ENCODE data around the gene CASZ1. TPM values are rescaled to one million over a fixed set of nuclear protein-coding genes. Genes with fewer than 3 reads are reported as not detected.

The CASZ1 gene
- total RNA-seq, 1 donor, result 0.09 TPM

GRCh38 chr1:10781137-10781536 is 15.3 kb downstream of the CASZ1 start:
- H3K4me3 ChIP-seq (ENCODE audit: low read depth, low read length), result no peak overlapping the region
- DNase-seq (ENCODE audit: low read depth), result no peak
- TF ChIP-seq, protein P1, sequence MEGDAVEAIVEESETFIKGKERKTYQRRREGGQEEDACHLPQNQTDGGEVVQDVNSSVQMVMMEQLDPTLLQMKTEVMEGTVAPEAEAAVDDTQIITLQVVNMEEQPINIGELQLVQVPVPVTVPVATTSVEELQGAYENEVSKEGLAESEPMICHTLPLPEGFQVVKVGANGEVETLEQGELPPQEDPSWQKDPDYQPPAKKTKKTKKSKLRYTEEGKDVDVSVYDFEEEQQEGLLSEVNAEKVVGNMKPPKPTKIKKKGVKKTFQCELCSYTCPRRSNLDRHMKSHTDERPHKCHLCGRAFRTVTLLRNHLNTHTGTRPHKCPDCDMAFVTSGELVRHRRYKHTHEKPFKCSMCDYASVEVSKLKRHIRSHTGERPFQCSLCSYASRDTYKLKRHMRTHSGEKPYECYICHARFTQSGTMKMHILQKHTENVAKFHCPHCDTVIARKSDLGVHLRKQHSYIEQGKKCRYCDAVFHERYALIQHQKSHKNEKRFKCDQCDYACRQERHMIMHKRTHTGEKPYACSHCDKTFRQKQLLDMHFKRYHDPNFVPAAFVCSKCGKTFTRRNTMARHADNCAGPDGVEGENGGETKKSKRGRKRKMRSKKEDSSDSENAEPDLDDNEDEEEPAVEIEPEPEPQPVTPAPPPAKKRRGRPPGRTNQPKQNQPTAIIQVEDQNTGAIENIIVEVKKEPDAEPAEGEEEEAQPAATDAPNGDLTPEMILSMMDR (IDR thresholded peaks at IDR 0.05; ENCODE audit: insufficient read depth, low read length), result no peak

DNA sequence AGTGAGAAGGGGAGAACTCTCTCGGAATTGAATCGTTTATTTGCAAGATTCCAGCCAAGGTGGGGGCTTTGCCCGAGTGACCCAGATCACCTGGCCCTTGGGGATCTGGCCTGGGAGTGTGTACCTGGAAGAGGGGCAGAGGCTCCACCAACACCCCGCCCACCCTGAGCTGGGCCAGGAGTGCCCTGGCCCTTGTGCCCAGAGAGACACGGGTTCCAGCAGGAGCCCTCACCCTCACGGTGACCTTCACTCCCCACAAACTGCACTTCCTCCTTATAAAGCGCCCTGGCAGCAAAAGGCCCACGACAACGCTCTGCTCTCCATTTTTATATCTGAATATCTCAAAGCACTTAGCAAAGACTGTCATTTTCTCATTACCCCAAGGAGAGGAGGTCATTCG is 16.6 kb downstream of the CASZ1 start:
- TF ChIP-seq, protein P1 (IDR thresholded peaks at IDR 0.05; ENCODE audit: insufficient read depth, low read length), result no peak
- no peak for DNase-seq (ENCODE audit: low read depth)
- H3K4me3 ChIP-seq (ENCODE audit: low read depth, low read length), result no peak overlapping the region

GRCh38 chr1:10779201-10779600 is 17.2 kb downstream of the CASZ1 start:
- TF ChIP-seq, protein P1 (IDR thresholded peaks at IDR 0.05; ENCODE audit: insufficient read depth, low read length), result no peak
- DNase-seq (ENCODE audit: low read depth), result no peak
- no peak overlapping the region for H3K4me3 ChIP-seq (ENCODE audit: low read depth, low read length)

DNA sequence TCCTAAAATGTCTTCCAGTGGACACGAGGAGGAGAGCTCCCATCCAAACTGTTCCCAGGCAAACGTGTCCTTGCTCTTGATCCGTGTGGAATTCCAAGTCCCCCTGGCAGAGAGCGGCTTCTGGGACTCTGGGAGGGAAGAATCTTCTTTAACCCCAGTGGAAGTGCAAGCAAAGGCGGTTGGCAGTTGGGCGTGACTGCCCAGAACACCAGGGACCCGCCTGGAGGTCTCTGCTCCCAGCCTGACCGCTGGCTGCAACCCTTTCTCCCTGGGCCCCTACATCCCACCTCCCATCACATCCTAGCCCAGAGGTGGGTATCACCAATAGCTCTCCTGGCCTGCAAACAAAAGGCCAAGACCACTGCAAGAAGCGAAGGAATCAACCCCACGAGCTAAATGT is 17.8 kb downstream of the CASZ1 start:
- no peak for DNase-seq (ENCODE audit: low read depth)

DNA sequence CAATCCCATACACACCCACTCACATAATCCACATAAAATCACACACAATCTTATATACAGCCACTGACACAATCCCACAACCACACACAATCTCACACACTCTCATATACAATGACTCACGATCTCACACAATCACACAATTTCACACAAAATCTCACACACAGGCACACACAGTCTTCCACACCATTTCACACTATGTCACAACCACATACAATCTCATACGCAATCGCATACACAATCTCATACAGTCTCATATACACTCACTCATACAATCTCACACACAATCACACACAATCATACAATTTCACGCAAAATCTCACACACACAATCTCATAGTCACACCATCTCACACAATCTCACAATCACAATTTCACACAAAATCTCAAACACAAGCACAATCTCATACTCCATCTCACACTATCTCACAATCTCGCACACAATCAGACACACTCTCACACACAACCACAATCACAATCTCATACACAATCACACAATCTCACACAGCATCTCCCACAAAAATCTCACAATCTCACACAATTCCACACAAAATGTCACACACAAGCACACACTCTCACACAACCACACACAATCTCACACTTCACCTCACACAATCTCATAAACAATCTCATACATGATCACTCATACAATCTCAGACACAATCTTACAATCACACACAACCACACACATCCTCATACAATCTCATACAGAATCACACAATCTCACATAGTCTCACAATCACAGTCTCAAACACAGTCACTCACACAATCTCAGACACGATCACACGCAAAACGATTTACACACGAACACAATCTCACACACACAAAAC is 18.5 kb downstream of the CASZ1 start:
- no peak overlapping the region for H3K4me3 ChIP-seq (ENCODE audit: low read depth, low read length)
- TF ChIP-seq, protein P1 (IDR thresholded peaks at IDR 0.05; ENCODE audit: insufficient read depth, low read length), result no peak
- no peak for DNase-seq (ENCODE audit: low read depth)

More for the DNA sequence above, 17.8 kb downstream of the CASZ1 start:
- no peak overlapping the region for H3K4me3 ChIP-seq (ENCODE audit: low read depth, low read length)
- TF ChIP-seq, protein P1 (IDR thresholded peaks at IDR 0.05; ENCODE audit: insufficient read depth, low read length), result no peak

DNA sequence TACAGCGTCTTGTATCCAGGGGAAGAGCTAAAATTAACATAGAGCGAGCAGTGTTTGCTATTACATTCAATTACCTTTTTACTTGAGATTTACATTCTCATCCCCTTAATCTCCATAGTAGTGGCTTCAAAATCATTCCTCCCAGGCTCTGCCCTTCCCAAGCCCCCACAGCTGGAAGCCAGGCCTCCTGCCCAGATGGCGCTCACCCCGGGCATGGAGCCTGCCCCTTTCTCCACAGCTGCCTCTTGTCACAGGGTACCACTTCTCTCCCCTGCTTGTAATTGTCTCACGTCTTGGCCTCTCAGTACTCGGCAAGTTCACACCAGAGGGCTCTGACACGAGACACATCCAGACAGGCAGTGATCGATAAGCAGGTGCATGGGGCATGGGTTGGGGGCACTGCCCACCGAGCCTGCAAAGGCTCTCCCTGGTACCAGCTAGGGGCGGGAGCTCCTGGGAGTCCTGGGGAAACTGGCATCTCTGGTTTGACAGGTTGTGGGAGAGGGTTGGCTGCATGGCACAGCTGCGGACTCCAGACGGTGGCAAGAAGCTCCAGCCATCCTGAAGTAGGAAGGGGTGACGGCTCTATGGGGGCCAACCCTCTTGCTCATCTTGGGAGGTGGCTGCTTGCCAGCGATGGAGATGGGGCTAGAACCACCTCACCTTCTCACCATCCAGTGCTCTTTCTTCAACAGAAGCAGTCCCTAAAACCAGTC is 20.1 kb downstream of the CASZ1 start:
- TF ChIP-seq, protein P1 (IDR thresholded peaks at IDR 0.05; ENCODE audit: insufficient read depth, low read length), result no peak
- H3K4me3 ChIP-seq (ENCODE audit: low read depth, low read length), result no peak overlapping the region
- DNase-seq (ENCODE audit: low read depth), result no peak
